IMR-90 (cell line): ENCODE data around the gene FGF2. TPM values are rescaled to one million over a fixed set of nuclear protein-coding genes. Genes with fewer than 3 reads are reported as not detected.

ENCODE experiments used
- ATAC-seq: fragments of 200-7000 bp; cut with Tn5 transposase; 2 replicates; pipeline ENCODE4 v1.9.1; 2020; ENCODE audit warnings: low read depth, mild to moderate bottlenecking, moderate library complexity
- BruUV-seq: library from RNA; stranded (reverse); fragments of 400-500 nt; replicated peaks from 2 replicates; lab custom pipeline; 2021; lab: Mats Ljungman, UMichigan
- CTCF ChIA-PET: fragments of 300-600 bp; formaldehyde crosslinking; extraction: SDS; loops from one replicate; lab custom pipeline; 2021; ENCODE audit warnings: antibody characterized with exemption; lab: Yijun Ruan, JAX
- POLR2A ChIA-PET: fragments of 300-600 bp; sonication (Branson Sonifier 250); formaldehyde crosslinking; loops from one replicate; lab custom pipeline; 2022; ENCODE audit warnings: antibody characterized with exemption; ENCODE audit not compliant: unreplicated experiment; lab: Charles Lee
- DNase-seq: peaks from one replicate; pipeline ENCODE4 v3.0.0; 2013
- H2AFZ ChIP-seq: replicated peaks from 2 replicates; pipeline ENCODE3; 2013; ENCODE audit warnings: low read length, mild to moderate bottlenecking; ENCODE audit not compliant: poor library complexity
- H2AK5ac ChIP-seq: 2 replicates; pipeline ENCODE4 v1.6.1; 2013; ENCODE audit warnings: low read depth, low read length, inconsistent platforms
- H2AK9ac ChIP-seq: replicated peaks from 2 replicates; pipeline ENCODE3; 2013; ENCODE audit warnings: mild to moderate bottlenecking, low read depth, low read length, moderate library complexity; ENCODE audit not compliant: poor library complexity
- H2BK120ac ChIP-seq: 2 replicates; pipeline ENCODE4 v1.6.1; 2013; ENCODE audit warnings: low read depth, low read length, inconsistent platforms
- H2BK15ac ChIP-seq: 3 replicates; pipeline ENCODE4 v1.6.1; 2013; ENCODE audit warnings: low read depth, low read length, inconsistent platforms
- H2BK20ac ChIP-seq: 2 replicates; pipeline ENCODE4 v1.6.1; 2013; ENCODE audit warnings: low read depth, mild to moderate bottlenecking, inconsistent platforms, low read length, moderate library complexity
- H2BK5ac ChIP-seq: 2 replicates; pipeline ENCODE4 v1.6.1; 2013; ENCODE audit warnings: mild to moderate bottlenecking, low read depth, low read length, inconsistent platforms; ENCODE audit not compliant: poor library complexity, severe bottlenecking
- H3K14ac ChIP-seq: replicated peaks from 2 replicates; pipeline ENCODE4 v1.6.1; 2013; ENCODE audit warnings: low read depth, low read length, inconsistent platforms
- H3K18ac ChIP-seq: 2 replicates; pipeline ENCODE4 v1.6.1; 2013; ENCODE audit warnings: low read depth, low read length, control low read depth
- H3K23ac ChIP-seq: 2 replicates; pipeline ENCODE4 v1.6.1; 2013; ENCODE audit warnings: low read depth, low read length, inconsistent platforms
- H3K27ac ChIP-seq: 2 replicates; pipeline ENCODE4 v1.5.1; 2013; ENCODE audit warnings: mild to moderate bottlenecking, control low read depth, low read length; ENCODE audit not compliant: insufficient read depth
- H3K27me3 ChIP-seq: 2 replicates; pipeline ENCODE4 v1.6.1; 2013; ENCODE audit warnings: low read length; ENCODE audit not compliant: control insufficient read depth, insufficient read depth
- H3K36me3 ChIP-seq: 2 replicates; pipeline ENCODE4 v1.6.1; 2013; ENCODE audit warnings: low read length, mixed read lengths; ENCODE audit not compliant: control insufficient read depth, insufficient read depth
- H3K4ac ChIP-seq: 2 replicates; pipeline ENCODE4 v1.6.1; 2013; ENCODE audit warnings: low read depth, low read length, inconsistent platforms
- H3K4me1 ChIP-seq: 2 replicates; pipeline ENCODE4 v1.6.1; 2013; ENCODE audit warnings: low read length, mixed read lengths; ENCODE audit not compliant: control insufficient read depth, insufficient read depth
- H3K4me2 ChIP-seq: 2 replicates; pipeline ENCODE4 v1.6.1; 2013; ENCODE audit warnings: low read depth, mild to moderate bottlenecking, control low read depth, low read length, moderate library complexity
- H3K4me3 ChIP-seq: 2 replicates; pipeline ENCODE4 v1.5.1; 2013; ENCODE audit warnings: low read depth, mild to moderate bottlenecking, control low read depth, low read length, moderate library complexity; ENCODE audit not compliant: insufficient read depth
- H3K56ac ChIP-seq: 2 replicates; pipeline ENCODE4 v1.6.1; 2013; ENCODE audit warnings: low read length, inconsistent platforms; ENCODE audit not compliant: insufficient read depth; ENCODE audit errors: extremely low read depth
- H3K79me1 ChIP-seq, 2 experiments: 2 replicates each; pipeline ENCODE4 v1.6.1; 2013; ENCODE audit warnings: low read length in 2 of 2, inconsistent platforms in 1 of 2, low read depth in 1 of 2
- H3K9ac ChIP-seq: 2 replicates; pipeline ENCODE4 v1.6.1; 2013; ENCODE audit warnings: low read depth, low read length, control low read depth
- H3K9me1 ChIP-seq: 2 replicates; pipeline ENCODE4 v1.6.1; 2013; ENCODE audit warnings: low read length, inconsistent platforms; ENCODE audit not compliant: insufficient read depth
- H3K9me3 ChIP-seq: 2 replicates; pipeline ENCODE4 v1.6.1; 2013; ENCODE audit warnings: low read length; ENCODE audit not compliant: control insufficient read depth, insufficient read depth
- H4K20me1 ChIP-seq: 2 replicates; pipeline ENCODE4 v1.6.1; 2013; ENCODE audit warnings: low read length, inconsistent platforms; ENCODE audit not compliant: insufficient read depth
- H4K5ac ChIP-seq: 2 replicates; pipeline ENCODE4 v1.6.1; 2013; ENCODE audit warnings: mild to moderate bottlenecking, low read depth, low read length, control low read depth
- H4K8ac ChIP-seq, 2 experiments: 2 replicates each; pipeline ENCODE4 v1.6.1; 2013; ENCODE audit warnings: low read depth in 2 of 2, low read length in 2 of 2, control low read depth in 1 of 2, inconsistent platforms in 1 of 2
- H4K91ac ChIP-seq: 2 replicates; pipeline ENCODE4 v1.6.1; 2013; ENCODE audit warnings: low read depth, low read length, inconsistent platforms; ENCODE audit not compliant: insufficient read depth
- CEBPB ChIP-seq: IDR thresholded peaks from 2 replicates; pipeline ENCODE4 v1.6.1; 2012; ENCODE audit warnings: low read depth, low read length, improper control_type of control experiment
- ELK1 ChIP-seq: fragments of 150-350 bp; IDR thresholded peaks from 2 replicates; pipeline ENCODE4 v1.6.1; 2016; ENCODE audit warnings: low read depth, mild to moderate bottlenecking, low read length, moderate library complexity, borderline replicate concordance
- FOS ChIP-seq: fragments of 150-350 bp; IDR thresholded peaks from 2 replicates; pipeline ENCODE4 v1.6.1; 2016; ENCODE audit warnings: low read depth, low read length
- MAFK ChIP-seq: IDR thresholded peaks from 2 replicates; pipeline ENCODE4 v1.6.1; 2012; ENCODE audit warnings: low read depth, low read length, improper control_type of control experiment
- MAZ ChIP-seq: IDR thresholded peaks from 2 replicates; pipeline ENCODE4 v1.6.1; 2012; ENCODE audit warnings: low read depth, mild to moderate bottlenecking, low read length, improper control_type of control experiment, moderate library complexity, borderline replicate concordance
- RAD21 ChIP-seq: IDR thresholded peaks from 2 replicates; pipeline ENCODE4 v1.6.1; 2012; ENCODE audit warnings: low read length, improper control_type of control experiment
- RCOR1 ChIP-seq: IDR thresholded peaks from 2 replicates; pipeline ENCODE4 v1.6.1; 2012; ENCODE audit warnings: mild to moderate bottlenecking, low read length, improper control_type of control experiment; ENCODE audit not compliant: insufficient replicate concordance
- SMC3 ChIP-seq: fragments of 150-350 bp; IDR thresholded peaks from 2 replicates; pipeline ENCODE4 v1.6.1; 2016; ENCODE audit warnings: low read depth, mild to moderate bottlenecking, antibody characterized with exemption, low read length, moderate library complexity
- WGBS, 2 experiments: methylation state at CpG; one replicate each; pipeline versions ENCODE4 v1.1.5 to v1.1.7; 2013; ENCODE audit warnings: missing lambda C conversion rate in 2 of 2; ENCODE audit not compliant: insufficient read length in 1 of 2; ENCODE audit errors: extremely low coverage in 2 of 2; 5-methylcytosine and 5-hydroxymethylcytosine counted together
- dilution Hi-C: fragments of 300-500 bp; cut with HindIII; formaldehyde crosslinking; loops from one replicate; pipeline ENCODE4 v1.14.3; 2018; ENCODE audit warnings: low sequenced_read_pairs; ENCODE audit not compliant: unreplicated experiment
- in situ Hi-C: fragments of 300-500 bp; cut with MboI; formaldehyde crosslinking; loops from 3 replicates; pipeline ENCODE4 v1.14.3; 2019; ENCODE audit warnings: low sequenced_read_pairs, inconsistent platforms, mixed read lengths
- intact Hi-C: fragments of 100-400 bp; cut with micrococcal nuclease; formaldehyde crosslinking; loops from 2 replicates; pipeline ENCODE4 v1.10.0; 2022
- polyA plus RNA-seq, 3 experiments: library from polyadenylated mRNA; depleted of rRNA; stranded (reverse); fragments of >200 nt; gene quantifications; 2 replicates each; pipeline ENCODE4 v1.2.3, GENCODE V29; 2012; ENCODE audit warnings: low replicate concordance in 1 of 3
- total RNA-seq: library from RNA; depleted of rRNA; stranded (reverse); fragments of >200 nt; gene quantifications from 2 replicates; pipeline ENCODE4 v1.2.3, GENCODE V29; 2012

FGF2 gene
- total and polyA plus RNA-seq, 2 of the 4 experiments (the other 2 are of a cell fraction): 12.9 to 27.1 TPM

- ATAC-seq (no peak), DNase-seq (no peak)
- peak overlapping the region; percentile 20 for H2BK5ac ChIP-seq
- H2AFZ ChIP-seq: no peak overlapping the region
- intact Hi-C loops: no loop called here
- H4K20me1 ChIP-seq: no peaks in the 10 kb centered on the region
- H4K5ac ChIP-seq: no peak overlapping the region
- H3K79me1 ChIP-seq: peaks cover 4 to 8% of the 10 kb centered on the region in 2 experiments; a peak in 2 of 4 replicates
- TF ChIP-seq SMC3 (no peak), RAD21 (no peak), CEBPB (no peak), MAFK (no peak), MAZ (no peak), RCOR1 (no peak), FOS (no peak), ELK1 (no peak)
- peaks cover 6% of the 10 kb centered on the region for H3K4me1 ChIP-seq
- 67% methylated on average over 1 of the region's 1 CpG; no CpG with 5 or more reads in 1 of the 2 experiments for WGBS, 2 experiments
- H2BK20ac ChIP-seq: no peak overlapping the region
- H3K4ac ChIP-seq: 0 out of 2 replicates have a peak overlapping the region, but pooled peaks have one; percentile 1
- no peaks in the 10 kb centered on the region; the same call in none of the 2 replicates for H3K36me3 ChIP-seq
- no peak overlapping the region for H2BK120ac ChIP-seq
- no peak overlapping the region for H3K27ac ChIP-seq
- H3K14ac ChIP-seq: no peak overlapping the region; the same call in 1 of the 2 replicates
- H3K56ac ChIP-seq: no peak overlapping the region
- POLR2A ChIA-PET: no interaction called here
- no peaks in the 10 kb centered on the region for H3K27me3 ChIP-seq
- no peak overlapping the region for H2AK9ac ChIP-seq
- H3K9ac ChIP-seq: no peak overlapping the region
- H2BK15ac ChIP-seq: no peak overlapping the region
- H3K23ac ChIP-seq: no peak overlapping the region
- in situ Hi-C loops: loop anchor here (25.0 kb wide), 1 partner anchor 596 kb away; no protein-coding TSS in a partner anchor
- dilution Hi-C loops: loop anchor here (25.0 kb wide), 2 partner anchors 146 to 296 kb away; partner anchors contain the start of gene IL21
- no peak overlapping the region for H2AK5ac ChIP-seq
- H4K8ac ChIP-seq: no peak overlapping the region
- no peak overlapping the region for H3K4me2 ChIP-seq
- CTCF ChIA-PET: no interaction called here
- H4K91ac ChIP-seq: no peak overlapping the region
- no TSS peak for BruUV-seq
- H3K9me3 ChIP-seq: no peaks in the 10 kb centered on the region
- H3K18ac ChIP-seq: peak overlapping the region; percentile 13; the same call in 1 of the 2 replicates
- H3K9me1 ChIP-seq: peaks cover 7% of the 10 kb centered on the region
- H3K4me3 ChIP-seq: no peak overlapping the region
Observed at GRCh38 chr4:122908223-122908622, 81.6 kb downstream of the FGF2 start.
